PC-9 (cell line): Measurements from ENCODE around the gene TRPC4AP. TPM values are rescaled to one million over a fixed set of nuclear protein-coding genes. Genes with fewer than 3 reads are reported as not detected.
A peak's percentile ranks its signal among the peaks of the same experiment; 100 is the strongest.

Source experiments
- BruUV-seq: library from RNA; stranded (reverse); fragments of 400-500 nt; replicated peaks from 2 replicates; lab custom pipeline; 2021; lab: Mats Ljungman, UMichigan
- CTCF ChIA-PET: fragments of 300-600 bp; sonication (Branson Sonifier 250); formaldehyde crosslinking; loops from one replicate; lab custom pipeline; 2022; ENCODE audit warnings: antibody characterized with exemption; lab: Charles Lee
- POLR2A ChIA-PET: fragments of 300-600 bp; sonication (Branson Sonifier 250); formaldehyde crosslinking; loops from one replicate; lab custom pipeline; 2022; ENCODE audit warnings: antibody characterized with exemption; ENCODE audit not compliant: unreplicated experiment; lab: Charles Lee
- DNase-seq, 2 experiments: peaks; one replicate each; pipeline versions ENCODE4 v3.0.0 to v3.0.0-alpha.2; 2015 to 2022; ENCODE audit warnings: mixed read lengths in 1 of 2
- H2AFZ ChIP-seq: fragments of 200-600 bp; sonication (generic); 2 replicates; pipeline ENCODE4 v1.8.1; 2017; ENCODE audit warnings: antibody characterized with exemption
- H3F3A ChIP-seq: fragments of 200-600 bp; sonication (generic); 2 replicates; pipeline ENCODE4 v1.8.1; 2017; ENCODE audit warnings: antibody characterized with exemption, mild to moderate bottlenecking, low read depth; ENCODE audit not compliant: insufficient read depth
- H3K27ac ChIP-seq: fragments of 200-600 bp; sonication (generic); 2 replicates; pipeline ENCODE4 v1.6.1; 2016; ENCODE audit warnings: mixed run types
- H3K27me3 ChIP-seq: fragments of 200-600 bp; sonication (generic); 2 replicates; pipeline ENCODE4 v1.6.1; 2016; ENCODE audit warnings: low read depth, mixed run types; ENCODE audit not compliant: insufficient read depth
- H3K36me3 ChIP-seq: fragments of 200-600 bp; sonication (generic); 2 replicates; pipeline ENCODE4 v1.6.1; 2016; ENCODE audit warnings: low read depth, mixed run types
- H3K4me1 ChIP-seq: fragments of 200-600 bp; sonication (generic); replicated peaks from 2 replicates; pipeline ENCODE4 v1.6.1; 2016; ENCODE audit warnings: mixed run types; ENCODE audit not compliant: insufficient read depth
- H3K4me2 ChIP-seq: fragments of 200-600 bp; sonication (generic); 2 replicates; pipeline ENCODE4 v1.6.1; 2017; ENCODE audit warnings: mixed run types
- H3K4me3 ChIP-seq: fragments of 200-600 bp; sonication (generic); 2 replicates; pipeline ENCODE4 v1.6.1; 2016; ENCODE audit warnings: mixed run types
- H3K79me2 ChIP-seq: fragments of 200-600 bp; sonication (generic); 2 replicates; pipeline ENCODE4 v1.6.1; 2017; ENCODE audit warnings: low read depth, mixed run types
- H3K9me2 ChIP-seq: fragments of 200-600 bp; sonication (generic); 2 replicates; pipeline ENCODE4 v1.8.1; 2017; ENCODE audit warnings: mild to moderate bottlenecking; ENCODE audit not compliant: insufficient read depth
- H3K9me3 ChIP-seq: fragments of 200-600 bp; sonication (generic); 2 replicates; pipeline ENCODE4 v1.8.1; 2016; ENCODE audit warnings: low read depth; ENCODE audit not compliant: insufficient read depth
- H4K20me1 ChIP-seq: fragments of 200-600 bp; sonication (generic); 2 replicates; pipeline ENCODE4 v1.8.1; 2017; ENCODE audit not compliant: insufficient read depth
- CTCF ChIP-seq: fragments of 200-600 bp; sonication (generic); conservative IDR thresholded peaks from 2 replicates; pipeline ENCODE4 v1.6.1; 2017; ENCODE audit warnings: mixed run types, antibody characterized with exemption, mild to moderate bottlenecking, moderate library complexity
- EZH2 ChIP-seq: fragments of 200-600 bp; sonication (generic); IDR thresholded peaks from 2 replicates; pipeline ENCODE4 v1.8.0; 2017; ENCODE audit warnings: antibody characterized with exemption, low read depth
- intact Hi-C: fragments of 100-400 bp; cut with micrococcal nuclease; formaldehyde crosslinking; loops from one replicate; pipeline ENCODE4 v1.10.0; 2022; ENCODE audit not compliant: unreplicated experiment
- total RNA-seq: library from RNA; stranded (reverse); gene quantifications from 2 replicates; pipeline ENCODE4 v1.2.3, GENCODE V29; 2021

The TRPC4AP gene
- total RNA-seq, 1 experiment from 2014 or later, result 51.0 TPM

- intact Hi-C loops, result no loop called here
- no peak overlapping the region for H3K4me3 ChIP-seq
- H3F3A ChIP-seq, result peaks cover 21% of the 10 kb centered on the region
- no peak overlapping the region for H2AFZ ChIP-seq
- ChIA-PET CTCF (no interaction called here), POLR2A (no interaction called here)
- peak overlapping the region; percentile 43 for H3K27ac ChIP-seq
- TF ChIP-seq CTCF, result no peak
- no peak for TF ChIP-seq EZH2
- no peaks in the 10 kb centered on the region for H3K36me3 ChIP-seq
- no peaks in the 10 kb centered on the region for H4K20me1 ChIP-seq
- no peaks in the 10 kb centered on the region for H3K9me3 ChIP-seq
- H3K79me2 ChIP-seq, result no peaks in the 10 kb centered on the region
- peaks cover 33% of the 10 kb centered on the region for H3K4me1 ChIP-seq
- peak overlapping the region; percentile 34; the same call in 1 of the 2 replicates for H3K4me2 ChIP-seq
- peak; percentile 10 to 81 for DNase-seq
- no TSS peak for BruUV-seq
- H3K9me2 ChIP-seq, result no peaks in the 10 kb centered on the region
- H3K27me3 ChIP-seq, result no peaks in the 10 kb centered on the region
Observed at GRCh38 chr20:35108921-35109320, 16.3 kb upstream of the TRPC4AP start.

GRCh38 chr20:35106827-35107380 lies 14.3 kb upstream of the TRPC4AP start:
- Histone ChIP-seq H3K27me3 (no peaks in the 10 kb centered on the region), H3K9me2 (no peaks in the 10 kb centered on the region), H3K36me3 (no peaks in the 10 kb centered on the region), H3K4me2 (no peak overlapping the region), H4K20me1 (no peaks in the 10 kb centered on the region), H3K4me3 (no peak overlapping the region), H2AFZ (no peak overlapping the region), H3K9me3 (no peaks in the 10 kb centered on the region), H3K79me2 (no peaks in the 10 kb centered on the region), H3K27ac (no peak overlapping the region), H3K4me1 (peaks cover 32% of the 10 kb centered on the region), H3F3A (peaks cover 19% of the 10 kb centered on the region)
- DNase-seq, result no peak
- no peak for TF ChIP-seq CTCF
- TF ChIP-seq EZH2, result no peak
- CTCF ChIA-PET, result interaction anchor here (1.1 kb wide), 1 partner anchor 10 kb away, joined by 7 read pairs; no protein-coding TSS in a partner anchor
- BruUV-seq, result no TSS peak
- intact Hi-C loops, result no loop called here
- POLR2A ChIA-PET, result no interaction called here

- Histone ChIP-seq H3K27ac (no peak overlapping the region), H4K20me1 (no peaks in the 10 kb centered on the region), H3K27me3 (no peaks in the 10 kb centered on the region), H3K4me1 (peaks cover 17% of the 10 kb centered on the region; the same call in 1 of the 2 replicates), H3K4me3 (no peak overlapping the region), H3K36me3 (no peaks in the 10 kb centered on the region), H3K9me3 (no peaks in the 10 kb centered on the region), H3K4me2 (no peak overlapping the region), H3K9me2 (no peaks in the 10 kb centered on the region), H2AFZ (no peak overlapping the region), H3K79me2 (no peaks in the 10 kb centered on the region), H3F3A (peaks cover 5% of the 10 kb centered on the region; the same call in 1 of the 2 replicates)
- POLR2A ChIA-PET, result interaction anchor here (0.6 kb wide), 1 partner anchor 226 kb away, joined by 3 read pairs; no protein-coding TSS in a partner anchor
- TF ChIP-seq CTCF (no peak), EZH2 (no peak)
- no peak for DNase-seq
- no TSS peak for BruUV-seq
- CTCF ChIA-PET, result interaction anchor here (0.6 kb wide), 1 partner anchor 12 kb away, joined by 5 read pairs; the partner anchor contains the start of gene TRPC4AP
- intact Hi-C loops, result no loop called here
Observed at GRCh38 chr20:35104685-35105295, 12.2 kb upstream of the TRPC4AP start.
